HuH-7.5 (cell line): ENCODE measurements around the gene KRTAP10-2.
"Not testable (repeated sequence)": the region's sequence is repeated elsewhere in the genome, so short reads cannot be mapped to it uniquely, and the experiment has no call there.

Experiments
- DNase-seq: peaks from one replicate; pipeline ENCODE4 v3.0.0; 2011; ENCODE audit warnings: low spot score

Gene KRTAP10-2

GRCh38 chr21:44514218-44514520 lies 37.1 kb downstream of the KRTAP10-2 start:
- DNase-seq = no peak

GRCh38 chr21:44513389-44514217 lies 37.7 kb downstream of the KRTAP10-2 start:
- no peak for DNase-seq

GRCh38 chr21:44512496-44513388 lies 38.6 kb downstream of the KRTAP10-2 start:
- DNase-seq = no peak

- no peak for DNase-seq
Measured at GRCh38 chr21:44511938-44512275, 39.4 kb downstream of the KRTAP10-2 start.

- no peak for DNase-seq
Measured at GRCh38 chr21:44511219-44511937, 39.9 kb downstream of the KRTAP10-2 start.

- DNase-seq = peak; percentile 86
Measured at GRCh38 chr21:44510508-44511218, 40.6 kb downstream of the KRTAP10-2 start.

- no peak for DNase-seq
Measured at GRCh38 chr21:44510109-44510507, 41.2 kb downstream of the KRTAP10-2 start.

- peak; percentile 40 for DNase-seq
Measured at GRCh38 chr21:44509539-44509938, 41.8 kb downstream of the KRTAP10-2 start.

GRCh38 chr21:44508711-44509445 lies 42.4 kb downstream of the KRTAP10-2 start:
- DNase-seq = no peak

GRCh38 chr21:44508426-44508710 lies 42.9 kb downstream of the KRTAP10-2 start:
- DNase-seq = no peak

- DNase-seq = no peak
Measured at GRCh38 chr21:44507673-44508425, 43.5 kb downstream of the KRTAP10-2 start.

- DNase-seq = no peak
Measured at GRCh38 chr21:44506279-44507255, 44.7 kb downstream of the KRTAP10-2 start.

GRCh38 chr21:44505673-44506278 lies 45.5 kb downstream of the KRTAP10-2 start:
- peak; percentile 51 for DNase-seq

- no peak for DNase-seq
Measured at GRCh38 chr21:44503901-44504399, 47.4 kb downstream of the KRTAP10-2 start.

- DNase-seq = not testable (repeated sequence)
Measured at GRCh38 chr21:44503006-44503889, 48.1 kb downstream of the KRTAP10-2 start.

- no peak for DNase-seq
Measured at GRCh38 chr21:44502171-44502958, 48.9 kb downstream of the KRTAP10-2 start.
